Left lung (tissue), 10 donors: ENCODE results near the gene C2CD2L. TPM values are rescaled to one million over a fixed set of nuclear protein-coding genes. Genes with fewer than 3 reads are reported as not detected.
"Not testable (repeated sequence)": the region's sequence is repeated elsewhere in the genome, so short reads cannot be mapped to it uniquely, and the experiment has no call there.

Experiments
- ATAC-seq: fragments of 200-7000 bp; cut with Tn5 transposase; one replicate; pipeline ENCODE4 v1.9.1; 2020; ENCODE audit warnings: moderate library complexity
- DNase-seq, 4 donors: peaks; one replicate each; pipeline ENCODE4 v3.0.0-alpha.2; 2013 to 2020
- H3K27ac ChIP-seq, 2 donors: fragments of 200-600 bp; sonication (generic) in 1 of 2; one replicate each; pipeline versions ENCODE4 v1.5.0 to v1.8.0; 2020 to 2021
- H3K27me3 ChIP-seq, 2 donors: fragments of 200-600 bp; sonication (generic) in 1 of 2; one replicate each; pipeline versions ENCODE4 v1.5.0 to v1.8.0; 2020 to 2021
- H3K36me3 ChIP-seq, 2 donors: fragments of 200-600 bp; sonication (generic) in 1 of 2; one replicate each; pipeline versions ENCODE4 v1.5.0 to v1.8.0; 2020 to 2021
- H3K4me1 ChIP-seq, 2 donors: fragments of 200-600 bp; one replicate each; pipeline ENCODE4 v1.8.0; 2021
- H3K4me3 ChIP-seq, 2 donors: fragments of 200-600 bp; sonication (generic) in 1 of 2; one replicate each; pipeline versions ENCODE4 v1.5.0 to v1.8.0; 2020 to 2021; ENCODE audit warnings: mild to moderate bottlenecking in 1 of 2
- H3K9me3 ChIP-seq, 2 donors: fragments of 200-600 bp; sonication (generic) in 1 of 2; one replicate each; pipeline versions ENCODE4 v1.5.0 to v1.8.0; 2020 to 2021
- intact Hi-C, 2 donors: fragments of 100-400 bp; cut with DNase I; formaldehyde crosslinking; loops; one replicate each; pipeline versions ENCODE4 v1.11.2 to v1.14.2; 2022
- polyA plus RNA-seq, 6 donors: library from polyadenylated mRNA; unstranded; fragments of 120-200 nt; gene quantifications; one replicate each; pipeline ENCODE4 v1.2.1, GENCODE V29; 2013; ENCODE audit not compliant: insufficient read length in 6 of 6
- total RNA-seq, 2 donors: library from RNA; stranded (reverse); fragmentation: NEBNext Ultra II Directional; extraction: Animal tissue kit (Norgen Biotek cat#: 25700); gene quantifications; one replicate each; pipeline ENCODE4 v1.2.1, GENCODE V29; 2021
- TF ChIP-seq, protein P1 (sequence below), 2 donors: fragments of 200-600 bp; sonication (generic) in 1 of 2; IDR thresholded peaks; one replicate each; pipeline versions ENCODE4 v1.5.0 to v1.8.0; 2021; ENCODE audit warnings: antibody characterized with exemption in 2 of 2
- donor health status: DM: no; HTN: yes; CAD: no.
- donor health status: DM: no; HTN: no; CAD: no.

Gene C2CD2L
- total and polyA plus RNA-seq, 8 donors = 7.3 to 18.6 (median 8.0) TPM

DNA sequence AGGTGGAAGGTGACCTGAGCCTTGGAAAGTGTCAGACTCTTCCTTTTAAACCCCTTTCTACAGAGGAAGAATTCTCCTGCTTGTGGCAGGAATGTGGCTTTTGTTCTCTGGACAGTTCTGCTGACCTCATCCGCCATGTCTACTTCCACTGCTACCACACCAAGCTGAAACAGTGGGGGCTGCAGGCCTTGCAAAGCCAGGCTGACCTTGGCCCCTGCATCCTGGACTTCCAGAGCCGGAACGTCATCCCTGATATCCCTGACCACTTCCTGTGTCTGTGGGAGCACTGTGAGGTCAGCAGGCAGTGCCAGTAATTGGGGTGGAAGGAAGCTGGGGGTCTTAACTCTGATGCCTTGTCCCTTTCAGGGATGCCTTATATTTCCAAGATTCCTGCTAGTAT, 23.5 kb downstream of the C2CD2L start:
- ATAC-seq (no peak), DNase-seq (no peak)
- Histone ChIP-seq H3K27me3 (no peaks in the 10 kb centered on the region), H3K36me3 (peaks cover 0 to 86% of the 10 kb centered on the region in 2 donors), H3K4me3 (no peak overlapping the region), H3K9me3 (no peaks in the 10 kb centered on the region), H3K4me1 (peaks cover 0 to 7% of the 10 kb centered on the region in 2 donors), H3K27ac (no peak overlapping the region)
- intact Hi-C loops = no loop called here
- TF ChIP-seq, protein P1, sequence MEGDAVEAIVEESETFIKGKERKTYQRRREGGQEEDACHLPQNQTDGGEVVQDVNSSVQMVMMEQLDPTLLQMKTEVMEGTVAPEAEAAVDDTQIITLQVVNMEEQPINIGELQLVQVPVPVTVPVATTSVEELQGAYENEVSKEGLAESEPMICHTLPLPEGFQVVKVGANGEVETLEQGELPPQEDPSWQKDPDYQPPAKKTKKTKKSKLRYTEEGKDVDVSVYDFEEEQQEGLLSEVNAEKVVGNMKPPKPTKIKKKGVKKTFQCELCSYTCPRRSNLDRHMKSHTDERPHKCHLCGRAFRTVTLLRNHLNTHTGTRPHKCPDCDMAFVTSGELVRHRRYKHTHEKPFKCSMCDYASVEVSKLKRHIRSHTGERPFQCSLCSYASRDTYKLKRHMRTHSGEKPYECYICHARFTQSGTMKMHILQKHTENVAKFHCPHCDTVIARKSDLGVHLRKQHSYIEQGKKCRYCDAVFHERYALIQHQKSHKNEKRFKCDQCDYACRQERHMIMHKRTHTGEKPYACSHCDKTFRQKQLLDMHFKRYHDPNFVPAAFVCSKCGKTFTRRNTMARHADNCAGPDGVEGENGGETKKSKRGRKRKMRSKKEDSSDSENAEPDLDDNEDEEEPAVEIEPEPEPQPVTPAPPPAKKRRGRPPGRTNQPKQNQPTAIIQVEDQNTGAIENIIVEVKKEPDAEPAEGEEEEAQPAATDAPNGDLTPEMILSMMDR (IDR thresholded peaks at IDR 0.05) = no peak

DNA sequence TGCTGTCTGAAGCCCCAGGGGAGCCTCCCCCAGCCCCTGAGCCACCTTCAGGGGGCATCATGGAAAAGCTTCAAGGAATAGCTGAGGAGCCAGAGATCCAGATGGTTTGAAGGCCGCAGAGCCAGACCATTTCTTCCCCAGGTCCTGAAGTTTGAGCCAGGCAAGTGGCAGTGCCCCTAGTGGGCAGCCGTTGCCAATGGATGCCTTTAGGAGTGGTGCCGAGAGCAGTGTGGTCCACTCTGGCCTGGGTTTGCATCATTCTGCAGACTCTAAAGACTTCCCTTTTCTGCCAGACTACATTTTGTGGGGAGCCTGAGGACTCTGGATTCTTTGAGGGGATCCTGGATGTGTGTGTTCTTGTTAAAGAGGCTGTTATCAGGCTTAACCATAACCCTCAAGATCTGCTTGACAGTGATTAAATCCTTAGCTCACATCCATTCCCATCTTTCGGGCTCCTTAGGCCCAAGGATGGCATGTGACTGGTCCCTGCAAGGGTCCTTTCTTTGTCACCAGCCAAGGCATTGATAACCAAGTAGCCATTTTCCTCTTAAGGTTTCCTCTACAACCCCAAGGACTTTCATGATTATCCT, 27.3 kb downstream of the C2CD2L start:
- Histone ChIP-seq H3K36me3 (peaks cover 0 to 56% of the 10 kb centered on the region in 2 donors), H3K27ac (no peak overlapping the region), H3K4me3 (no peak overlapping the region), H3K4me1 (no peaks in the 10 kb centered on the region), H3K27me3 (no peaks in the 10 kb centered on the region), H3K9me3 (no peaks in the 10 kb centered on the region)
- ATAC-seq (peak; percentile 56), DNase-seq (no peak)
- TF ChIP-seq, protein P1 (IDR thresholded peaks at IDR 0.05) = peak in 1 of 2 donors; percentile 48
- intact Hi-C loops = no loop called here

DNA sequence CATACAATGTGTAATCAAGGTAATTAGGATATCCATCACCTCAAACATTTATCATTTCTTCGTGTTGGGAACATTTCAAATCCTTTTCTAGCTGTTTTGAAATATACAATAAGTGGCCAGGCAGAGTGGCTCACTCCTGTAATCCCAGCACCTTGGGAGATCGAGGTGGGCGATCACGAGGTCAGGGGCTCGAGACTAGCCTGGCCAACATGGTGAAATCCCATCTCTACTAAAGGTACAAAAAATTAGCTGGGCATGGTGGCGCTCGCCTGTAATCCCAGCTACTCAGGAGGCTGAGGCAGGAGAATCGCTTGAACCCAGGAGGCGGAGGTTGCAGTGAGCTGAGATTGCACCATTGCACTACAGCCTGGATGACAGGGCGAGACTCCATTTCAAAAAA, 32.1 kb downstream of the C2CD2L start:
- ATAC-seq, H3K36me3 ChIP-seq, DNase-seq, H3K27me3 ChIP-seq, H3K9me3 ChIP-seq, H3K4me1 ChIP-seq, H3K27ac ChIP-seq, intact Hi-C loops, H3K4me3 ChIP-seq: not testable (repeated sequence)

DNA sequence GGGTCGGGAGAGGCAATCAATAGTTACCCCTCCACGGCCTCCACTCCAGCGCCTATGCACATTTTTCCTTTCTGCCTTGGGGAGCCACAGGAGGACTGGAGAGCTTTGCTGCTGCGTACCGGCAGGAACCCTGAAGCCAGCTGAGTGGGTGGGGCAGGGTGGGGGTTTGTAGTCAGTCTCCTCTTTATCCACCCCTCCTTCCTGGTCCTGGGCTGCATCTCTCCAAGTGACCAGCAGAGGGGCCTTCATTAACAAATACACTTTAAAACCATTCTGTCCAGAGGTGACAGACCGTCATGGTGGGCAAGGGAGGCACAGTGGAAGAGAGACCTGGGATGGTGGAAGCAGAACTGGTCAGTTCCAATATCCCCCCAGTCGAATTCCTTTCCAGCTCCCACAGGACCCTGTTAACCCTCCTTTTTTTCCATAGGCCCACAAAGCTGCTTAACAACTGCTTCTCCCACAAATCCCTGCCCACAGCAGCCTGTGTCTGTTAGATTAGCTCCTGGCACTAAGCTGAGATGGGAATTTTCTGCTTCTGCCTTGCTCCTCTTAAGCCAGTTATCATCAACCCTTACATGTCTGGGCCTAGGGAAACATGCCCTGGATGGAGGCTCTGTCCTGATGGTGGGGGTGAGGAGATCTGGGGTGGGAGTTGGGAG, 37.8 kb downstream of the C2CD2L start:
- Histone ChIP-seq H3K9me3 (no peaks in the 10 kb centered on the region), H3K4me1 (peaks cover 10 to 22% of the 10 kb centered on the region in 2 donors), H3K36me3 (no peaks in the 10 kb centered on the region), H3K27me3 (peaks cover 8 to 49% of the 10 kb centered on the region in 2 donors), H3K4me3 (no peak overlapping the region), H3K27ac (no peak overlapping the region)
- intact Hi-C loops = no loop called here
- peak; percentile 88 for ATAC-seq
- TF ChIP-seq, protein P1 (IDR thresholded peaks at IDR 0.05) = peak; percentile 61 to 71
- DNase-seq = peak in 1 of 4 donors; percentile 59

DNA sequence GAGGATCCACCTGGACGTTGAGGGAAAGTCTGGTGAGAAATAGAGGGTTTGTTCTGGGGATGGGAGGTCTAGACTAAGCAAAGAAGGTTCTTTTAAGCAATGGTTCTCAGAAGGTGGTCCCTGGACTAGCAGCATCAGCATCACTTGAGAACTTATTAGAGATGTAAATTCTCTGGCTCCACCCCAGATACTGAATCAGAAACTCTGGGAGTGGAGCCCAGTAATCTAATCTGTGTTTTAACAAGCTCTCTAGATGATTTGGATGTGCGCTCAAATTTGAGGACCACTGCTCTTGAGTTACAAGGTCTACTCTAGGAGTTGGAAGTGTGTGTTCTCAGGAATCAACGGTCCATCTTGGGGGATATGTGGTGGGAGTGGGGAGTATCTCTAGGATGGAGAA, 38.4 kb downstream of the C2CD2L start:
- intact Hi-C loops = no loop called here
- Histone ChIP-seq H3K36me3 (no peaks in the 10 kb centered on the region), H3K4me1 (peaks cover 10 to 22% of the 10 kb centered on the region in 2 donors), H3K27ac (no peak overlapping the region), H3K27me3 (peaks cover 11 to 55% of the 10 kb centered on the region in 2 donors), H3K4me3 (no peak overlapping the region), H3K9me3 (no peaks in the 10 kb centered on the region)
- no peak for ATAC-seq
- TF ChIP-seq, protein P1 (IDR thresholded peaks at IDR 0.05) = no peak
- DNase-seq = no peak
